ENCODE data around the gene CDKN1C.

The CDKN1C gene

DNA sequence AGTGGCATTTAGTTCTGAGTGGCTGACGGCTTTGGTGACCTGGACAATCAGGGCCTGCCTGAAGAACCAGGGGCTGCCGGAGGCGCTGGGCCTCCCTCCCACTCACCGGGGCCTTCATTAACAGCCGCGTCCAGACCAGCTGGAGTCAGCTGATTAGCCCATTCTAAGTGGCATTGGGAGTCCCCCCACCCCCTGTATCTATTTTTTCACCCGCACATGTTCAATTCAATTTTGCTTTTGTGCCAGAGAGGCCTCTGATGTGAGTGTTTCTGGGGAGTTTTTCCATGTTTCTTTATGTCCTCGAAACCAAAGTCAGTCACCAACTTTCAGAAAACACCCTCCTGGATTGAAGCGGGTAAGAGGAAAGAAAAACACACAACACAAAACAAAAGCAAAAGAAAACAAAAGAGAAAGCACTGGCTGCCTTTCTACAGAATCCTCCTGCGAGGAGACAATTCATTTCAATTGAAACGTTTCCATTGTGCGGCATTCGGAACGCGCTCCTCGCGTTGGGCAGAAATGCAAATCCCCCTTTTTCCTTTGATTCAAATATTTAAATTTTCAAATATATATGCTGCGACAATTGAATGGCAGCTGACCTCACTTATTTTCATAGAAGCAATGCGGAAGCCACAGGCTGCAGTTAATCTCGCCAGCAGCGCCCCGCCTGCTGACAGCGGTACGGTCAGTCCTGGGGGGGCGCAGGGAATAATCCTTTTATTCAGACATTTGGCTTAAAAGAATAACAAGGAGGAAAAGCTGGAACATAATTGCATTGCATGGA is 17.7 kb downstream of the CDKN1C start:
- no peak for DNase-seq

DNA sequence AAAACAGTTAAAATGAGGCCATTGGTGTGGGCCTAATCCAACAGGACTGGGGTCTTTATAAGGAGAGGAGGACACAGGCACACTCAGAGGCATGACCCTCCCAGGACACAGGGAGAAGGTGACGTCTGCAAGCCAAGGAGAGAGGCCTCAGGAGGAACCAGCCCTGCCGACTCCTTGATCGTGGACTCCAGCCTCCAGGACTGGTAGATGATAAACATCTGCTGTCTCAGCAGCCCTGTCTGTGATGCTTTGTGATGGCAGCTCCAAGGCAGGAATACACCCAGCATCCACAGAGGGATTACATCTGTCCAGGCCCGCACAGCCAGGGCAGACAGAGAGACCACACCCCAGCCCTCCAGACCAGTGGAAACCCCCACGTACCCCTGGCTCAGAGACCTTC is 18.4 kb downstream of the CDKN1C start:
- no peak for DNase-seq

DNA sequence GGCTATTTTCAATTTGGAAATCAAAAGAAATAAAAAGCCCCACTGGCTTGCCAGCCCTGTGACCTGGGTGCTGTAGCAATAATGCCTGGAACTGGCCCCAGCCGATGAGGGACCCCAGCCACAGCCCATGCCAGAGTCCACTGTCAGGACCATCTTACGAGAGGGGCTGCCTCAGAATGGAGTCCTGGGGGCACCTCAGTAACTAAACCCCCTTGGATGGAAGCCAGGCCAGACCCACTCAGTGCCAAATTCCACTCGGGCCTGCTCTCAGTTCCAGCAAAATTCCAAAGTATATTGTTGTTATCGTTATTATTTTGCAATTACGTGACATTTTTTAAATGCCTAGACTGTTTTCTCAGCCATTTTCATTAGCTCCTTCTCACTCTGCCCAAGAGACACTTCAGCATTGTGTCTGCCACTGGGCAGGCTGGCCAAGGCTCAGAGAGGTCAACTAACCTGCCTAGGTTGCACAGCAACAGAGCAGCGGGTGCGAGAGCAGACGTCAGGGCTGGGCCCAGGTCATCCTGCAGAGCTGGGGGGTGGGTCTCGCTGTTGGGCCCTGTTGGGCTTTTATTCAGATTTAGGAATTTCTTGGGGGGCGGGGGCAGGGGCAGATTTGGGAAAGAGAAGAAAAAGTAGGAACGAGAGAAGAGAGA is 19.5 kb downstream of the CDKN1C start:
- DNase-seq: no peak

DNA sequence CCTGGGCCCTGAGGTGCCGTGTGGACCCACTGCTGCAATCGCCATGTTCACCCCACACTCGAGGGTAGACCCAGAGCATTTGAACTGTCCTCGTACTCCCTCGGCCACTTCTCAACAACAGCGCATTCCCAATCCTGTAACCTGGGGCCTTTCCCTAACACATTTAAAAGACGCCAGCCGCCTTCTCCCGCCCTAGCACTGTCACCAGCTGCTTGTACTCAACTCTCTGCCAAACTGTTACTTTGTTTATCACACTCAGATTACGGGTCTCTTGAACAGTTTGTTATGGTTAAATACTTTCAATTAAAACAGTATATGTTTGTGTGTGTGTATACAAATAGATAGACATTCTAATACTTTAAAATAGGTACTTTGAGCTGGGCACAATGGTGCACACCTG is 20.7 kb downstream of the CDKN1C start:
- DNase-seq: no peak

DNA sequence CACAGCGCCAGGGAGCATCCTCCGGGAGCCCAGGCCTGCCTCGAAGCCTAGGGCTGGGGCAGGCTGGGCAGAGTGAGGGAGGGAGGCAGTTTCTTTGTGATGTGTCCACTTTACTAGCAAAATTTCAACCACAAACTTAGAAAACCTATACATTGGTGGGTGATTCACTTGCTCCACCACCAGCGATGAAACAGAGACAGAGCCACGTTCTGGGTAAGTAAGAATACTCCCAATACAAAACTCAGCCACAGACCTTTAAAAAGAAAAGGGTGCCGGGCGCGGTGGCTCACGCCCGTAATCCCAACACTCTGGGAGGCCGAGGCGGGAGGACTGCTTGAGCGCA is 22.3 kb downstream of the CDKN1C start:
- DNase-seq: no peak

DNA sequence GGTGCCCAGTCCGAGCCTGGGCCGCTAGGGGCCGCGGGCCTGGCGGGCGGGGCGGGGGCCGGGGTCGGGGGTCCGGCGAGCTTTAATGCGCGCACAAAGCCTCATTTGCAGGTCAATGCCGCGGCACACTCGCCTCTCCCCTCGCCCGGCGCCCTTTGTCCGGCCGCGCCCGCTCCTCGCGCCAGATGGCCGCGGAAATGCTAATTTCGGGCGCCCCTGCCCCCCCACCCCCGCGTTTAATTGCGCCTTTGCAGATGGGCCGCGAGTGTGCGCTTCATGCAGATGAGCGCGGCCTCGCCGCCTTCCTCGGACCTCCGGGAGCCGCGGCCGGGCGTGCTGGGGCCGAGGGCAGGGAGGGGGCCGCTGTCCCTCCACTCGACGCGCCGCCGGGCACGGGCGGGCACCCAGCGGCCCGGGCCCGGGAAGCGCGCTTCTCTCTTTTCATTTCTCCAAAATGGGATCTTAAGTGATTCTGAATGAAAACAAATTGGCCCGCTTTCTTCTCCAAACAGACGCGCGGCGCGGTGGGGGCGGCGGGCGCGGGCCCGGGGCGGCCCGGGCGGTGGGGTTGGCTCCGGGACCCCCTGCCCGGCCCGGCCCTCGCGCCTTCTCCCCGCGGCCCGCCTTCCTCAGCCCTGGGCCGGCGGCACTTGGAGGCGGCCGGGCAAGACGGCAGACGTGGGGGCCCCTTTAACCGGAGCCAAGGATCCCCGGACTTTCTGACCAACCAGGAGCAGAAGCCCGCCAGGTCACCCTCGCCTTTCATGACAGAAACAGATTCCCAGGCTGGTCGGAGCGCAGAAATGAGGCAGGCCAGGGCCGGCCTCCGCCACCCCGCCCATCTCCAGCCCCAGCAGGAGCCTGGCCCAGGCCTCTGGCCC is 22.9 kb downstream of the CDKN1C start:
- no peak for DNase-seq

DNA sequence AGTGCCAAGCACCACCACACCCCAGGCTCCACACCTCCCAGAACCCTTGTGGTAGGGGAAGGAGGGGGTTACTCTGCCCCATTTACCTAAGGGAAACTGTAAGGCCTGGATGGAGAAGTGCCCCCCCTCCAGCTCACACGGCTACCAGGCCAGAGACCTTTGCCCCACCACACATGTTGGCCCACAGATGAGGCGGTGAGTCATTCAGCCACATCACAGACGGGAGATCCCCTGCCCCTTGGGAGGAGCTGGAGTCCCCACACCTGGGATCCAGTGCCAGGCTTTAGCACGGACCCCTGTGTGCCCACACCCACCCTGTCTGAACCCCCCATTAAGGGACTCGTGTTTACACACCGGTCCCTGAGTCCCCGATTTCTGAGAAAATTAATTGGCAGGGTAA is 24.9 kb downstream of the CDKN1C start:
- DNase-seq: peak; percentile 64

DNA sequence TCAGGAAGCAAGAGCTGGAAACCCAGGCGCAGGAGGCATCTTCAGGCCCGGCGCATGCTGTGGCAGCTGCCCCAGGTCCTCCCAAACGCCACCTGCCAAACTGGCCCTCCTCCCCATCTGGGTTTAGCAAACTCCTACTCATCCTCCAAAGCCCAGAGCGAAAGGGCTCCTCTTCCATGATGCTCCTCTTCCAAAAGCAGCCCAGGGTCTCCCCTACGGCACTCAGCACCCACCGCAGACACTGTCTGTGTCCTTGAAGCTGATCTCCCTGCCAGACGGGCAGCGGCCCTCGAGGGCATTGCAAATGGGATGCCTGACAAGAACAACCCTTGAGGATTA is 25.9 kb downstream of the CDKN1C start:
- no peak for DNase-seq

DNA sequence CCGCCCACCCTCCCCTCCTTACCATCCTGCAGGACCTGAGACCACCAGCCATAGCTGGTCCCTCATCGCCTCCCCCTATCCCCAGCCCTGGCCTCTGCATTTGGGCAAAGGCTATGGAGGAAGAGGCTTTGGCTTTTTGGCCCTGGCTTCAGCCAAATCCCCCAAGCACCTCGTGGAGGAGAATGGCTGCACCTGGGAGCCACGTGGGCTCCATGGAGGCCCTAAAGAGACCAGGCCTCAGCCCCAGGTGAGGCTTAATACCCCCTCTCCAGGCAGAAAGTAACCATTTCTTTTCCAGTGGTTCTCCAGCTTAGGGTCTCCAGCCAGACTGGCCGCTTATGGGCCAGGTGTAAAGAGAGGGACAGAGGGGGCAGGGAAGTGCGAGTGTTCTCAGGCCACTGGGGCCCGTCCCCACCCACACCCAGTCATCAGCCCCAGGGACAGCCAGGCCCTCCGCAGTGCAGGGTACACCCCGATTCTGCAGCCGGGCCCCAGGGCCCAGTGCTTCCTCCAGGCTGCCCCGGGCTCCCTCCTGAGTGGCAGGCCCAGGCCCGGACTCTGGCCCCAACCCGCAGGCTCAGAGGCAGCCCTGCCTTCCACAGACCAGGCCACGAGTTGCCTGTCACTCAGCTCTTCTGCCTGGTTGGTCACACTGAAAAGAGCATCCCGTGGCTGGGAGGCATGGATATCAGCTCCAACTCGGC is 26.4 kb downstream of the CDKN1C start:
- DNase-seq: no peak

DNA sequence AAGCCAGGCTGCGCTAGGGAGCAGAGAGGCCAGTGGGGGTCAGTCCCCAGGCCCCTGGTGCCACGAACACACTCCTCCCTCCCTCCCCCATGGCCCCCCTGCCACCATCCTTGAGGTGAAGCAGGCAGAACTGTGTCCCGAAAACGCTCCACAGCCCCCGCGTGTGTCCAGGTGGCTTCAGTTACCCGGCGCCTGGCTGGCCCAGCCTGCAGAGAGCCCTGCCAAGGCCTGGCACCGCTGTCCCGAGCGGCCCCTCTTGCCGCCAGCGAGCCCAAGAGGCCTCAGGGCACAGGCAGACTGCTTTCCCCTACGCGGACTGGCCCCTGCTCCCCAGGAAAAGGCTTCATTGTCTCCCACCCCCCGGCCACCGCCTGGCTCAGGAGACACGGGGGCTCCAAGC is 27.7 kb downstream of the CDKN1C start:
- no peak for DNase-seq

DNA sequence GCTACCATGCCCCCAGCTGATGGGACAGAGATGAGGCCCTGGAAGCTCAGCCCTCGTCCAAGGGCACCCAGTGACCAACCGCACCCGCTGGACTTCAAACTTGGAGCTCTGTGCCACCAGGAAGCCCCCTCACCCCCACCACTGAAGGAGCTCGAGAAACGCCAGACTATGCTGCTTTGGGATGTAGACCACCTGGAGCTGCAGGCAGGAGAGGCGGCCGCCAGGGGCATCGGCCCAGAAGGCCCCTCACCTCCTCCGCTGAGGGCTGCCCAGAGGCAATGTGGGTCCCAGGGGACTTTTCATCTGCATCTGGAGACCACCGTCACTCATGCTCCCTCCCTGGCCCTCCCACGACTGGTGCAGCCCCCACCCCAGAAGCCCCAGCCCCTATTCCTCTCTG is 28.3 kb downstream of the CDKN1C start:
- DNase-seq: no peak

DNA sequence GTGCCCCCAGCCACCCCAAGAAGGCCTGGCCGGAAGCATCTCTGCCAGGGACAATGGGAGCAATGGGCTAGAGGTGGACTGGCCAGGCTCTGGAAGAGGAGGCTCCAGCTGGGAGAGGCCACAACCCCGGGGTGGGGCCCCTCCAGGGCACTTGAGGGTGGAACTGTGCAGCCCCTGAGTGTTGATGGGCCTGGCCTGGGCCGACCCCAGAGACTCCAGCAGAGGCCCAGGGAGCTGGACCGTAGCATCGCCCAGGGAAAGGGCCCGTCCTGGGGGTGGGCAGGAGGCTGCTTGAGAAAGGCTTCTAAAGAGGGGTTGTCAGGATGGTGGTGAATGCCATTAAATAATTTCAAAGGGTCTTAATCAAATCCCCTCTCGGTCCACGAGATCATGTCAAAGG is 30.4 kb downstream of the CDKN1C start:
- no peak for DNase-seq

DNA sequence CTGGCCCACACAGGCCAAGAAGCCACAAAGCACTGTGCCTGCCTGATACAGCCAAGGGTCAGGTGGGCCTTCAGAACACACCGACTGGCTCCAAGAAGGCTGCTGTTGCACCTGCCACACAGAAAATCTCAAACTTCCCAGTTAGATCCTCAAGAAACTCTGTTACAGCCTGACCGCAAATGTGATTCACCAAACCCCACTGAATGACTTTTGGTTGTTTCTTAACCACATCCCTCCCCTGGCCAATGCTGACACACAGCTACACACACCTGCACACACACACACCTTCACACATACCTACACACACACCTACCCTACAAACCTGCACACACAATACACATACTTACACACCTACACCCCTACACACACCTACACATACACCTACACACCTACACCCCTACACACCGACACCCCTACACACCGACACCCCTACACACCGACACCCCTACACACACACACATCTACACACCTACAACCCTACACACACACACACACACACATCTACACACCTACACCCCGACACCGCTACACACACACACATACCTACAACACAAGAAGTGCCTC is 31.5 kb downstream of the CDKN1C start:
- DNase-seq: no peak

DNA sequence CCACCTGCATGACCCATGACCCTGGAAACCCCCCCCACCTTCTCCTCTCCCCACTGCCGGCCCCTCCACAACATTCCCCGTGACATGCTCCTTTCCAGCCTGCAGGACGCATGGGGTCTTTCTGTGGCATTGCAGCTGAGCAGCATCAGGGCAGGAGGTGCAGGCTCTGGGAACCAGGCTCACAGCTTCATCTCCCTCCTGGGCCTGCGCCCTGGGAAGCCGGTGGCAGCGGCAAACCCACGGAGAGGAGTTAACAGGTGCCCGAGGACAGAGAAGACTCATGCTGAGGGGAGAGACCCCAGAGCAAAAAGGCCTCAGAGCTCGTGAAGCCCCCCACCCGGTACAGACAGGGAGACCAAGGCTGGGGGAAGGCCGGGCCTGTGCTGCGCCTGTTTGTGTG is 32.2 kb downstream of the CDKN1C start:
- no peak for DNase-seq

DNA sequence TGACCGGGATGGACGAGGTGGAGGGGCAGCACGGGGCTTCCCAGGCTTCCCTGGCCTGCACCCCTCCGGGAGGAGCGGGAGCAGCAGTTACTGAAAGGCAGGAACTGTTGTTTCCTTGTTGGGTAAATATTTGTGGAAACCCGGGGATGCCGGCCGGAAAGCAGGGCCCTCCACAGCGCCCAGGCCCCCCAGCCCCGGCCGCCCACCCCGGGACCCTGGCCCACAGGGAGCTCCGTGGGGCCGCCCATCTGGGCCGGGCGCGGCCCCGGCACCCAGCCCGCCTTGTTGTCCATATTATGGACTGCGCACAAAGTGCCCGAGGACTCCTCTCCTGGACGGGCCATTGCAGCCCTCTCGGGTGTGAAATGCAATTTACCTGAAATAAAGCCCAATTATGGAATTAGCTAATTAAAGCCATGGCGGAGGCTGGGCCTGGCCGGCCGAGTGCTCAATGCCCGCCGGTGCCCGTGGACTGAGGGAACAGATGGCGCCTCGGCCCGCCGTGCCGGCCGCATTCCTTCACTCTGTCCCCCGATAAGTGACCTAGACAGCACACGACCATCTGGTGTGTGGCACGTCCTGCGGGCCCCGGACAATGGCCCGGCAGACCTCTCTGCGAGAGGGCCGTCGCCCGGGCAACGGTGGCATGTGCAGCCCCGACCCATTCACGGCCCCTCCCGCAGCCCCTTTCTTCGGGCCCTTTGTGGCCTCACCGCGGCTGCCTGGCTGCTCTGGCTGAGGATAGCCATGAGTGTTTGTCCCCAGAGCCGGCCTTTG is 35.4 kb downstream of the CDKN1C start:
- DNase-seq: no peak

DNA sequence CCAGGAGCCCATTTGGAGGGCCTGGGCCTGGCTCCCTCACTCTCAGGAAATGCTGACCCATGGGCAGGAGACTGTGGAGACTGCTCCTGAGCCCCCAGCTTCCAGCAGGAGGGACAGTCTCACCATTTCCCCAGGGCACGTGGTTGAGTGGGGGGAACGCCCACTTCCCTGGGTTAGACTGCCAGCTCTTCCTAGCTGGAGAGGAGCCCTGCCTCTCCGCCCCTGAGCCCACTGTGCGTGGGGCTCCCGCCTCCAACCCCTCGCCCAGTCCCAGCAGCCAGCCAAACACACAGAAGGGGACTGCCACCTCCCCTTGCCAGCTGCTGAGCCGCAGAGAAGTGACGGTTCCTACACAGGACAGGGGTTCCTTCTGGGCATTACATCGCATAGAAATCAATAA is 37.1 kb downstream of the CDKN1C start:
- DNase-seq: no peak

DNA sequence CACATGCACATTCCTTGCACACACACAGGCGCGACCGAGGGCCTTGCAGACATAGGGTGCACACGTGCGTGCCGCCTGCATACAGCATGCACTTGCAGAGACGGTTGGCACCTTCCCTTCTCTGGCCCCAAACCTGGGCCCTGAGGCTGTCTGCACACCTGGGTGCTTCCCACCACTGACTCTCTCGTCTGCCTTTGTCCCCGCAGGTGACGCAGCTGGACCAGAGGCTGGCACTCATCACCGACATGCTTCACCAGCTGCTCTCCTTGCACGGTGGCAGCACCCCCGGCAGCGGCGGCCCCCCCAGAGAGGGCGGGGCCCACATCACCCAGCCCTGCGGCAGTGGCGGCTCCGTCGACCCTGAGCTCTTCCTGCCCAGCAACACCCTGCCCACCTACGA is 38.0 kb downstream of the CDKN1C start:
- DNase-seq: no peak

DNA sequence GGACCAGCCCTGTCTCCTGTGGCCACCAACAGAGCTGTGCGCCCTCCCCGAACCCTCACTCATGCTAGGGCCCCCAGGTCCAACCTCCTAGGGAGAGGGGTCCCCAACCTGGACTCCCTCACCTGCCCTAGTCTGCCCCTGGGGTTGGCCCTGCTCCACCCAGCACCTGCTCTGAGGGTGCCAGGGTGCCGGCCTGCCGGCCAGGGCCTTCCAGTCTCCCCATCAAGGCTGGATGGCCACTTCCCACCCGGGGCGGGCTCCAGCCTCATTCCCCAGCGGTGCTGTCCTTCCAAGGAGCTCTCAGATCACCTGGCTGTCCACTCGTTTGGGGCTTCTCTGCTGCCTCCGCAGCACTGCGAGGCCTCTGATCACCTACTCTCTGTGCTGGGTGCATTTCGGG is 39.1 kb downstream of the CDKN1C start:
- DNase-seq: no peak

DNA sequence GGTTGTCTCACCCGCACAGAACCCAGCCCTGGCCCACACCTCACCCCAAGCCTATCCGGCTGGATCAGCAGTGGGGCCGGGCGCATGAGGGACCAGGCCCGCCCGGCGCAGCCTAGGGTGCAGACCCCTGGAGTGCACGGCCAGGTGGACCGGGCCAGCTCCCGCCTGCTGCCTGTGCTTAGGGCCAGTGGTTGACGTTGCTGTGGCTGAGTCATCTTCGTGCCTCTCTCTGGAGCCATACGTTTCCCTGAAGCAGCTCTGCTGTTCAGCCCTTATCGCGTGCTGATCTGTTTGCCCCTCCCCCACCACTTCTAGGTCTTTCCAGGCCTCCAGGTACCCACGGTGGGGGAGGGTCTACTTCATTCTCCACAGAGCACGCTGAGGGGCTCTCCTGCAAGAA is 39.5 kb downstream of the CDKN1C start:
- no peak for DNase-seq

DNA sequence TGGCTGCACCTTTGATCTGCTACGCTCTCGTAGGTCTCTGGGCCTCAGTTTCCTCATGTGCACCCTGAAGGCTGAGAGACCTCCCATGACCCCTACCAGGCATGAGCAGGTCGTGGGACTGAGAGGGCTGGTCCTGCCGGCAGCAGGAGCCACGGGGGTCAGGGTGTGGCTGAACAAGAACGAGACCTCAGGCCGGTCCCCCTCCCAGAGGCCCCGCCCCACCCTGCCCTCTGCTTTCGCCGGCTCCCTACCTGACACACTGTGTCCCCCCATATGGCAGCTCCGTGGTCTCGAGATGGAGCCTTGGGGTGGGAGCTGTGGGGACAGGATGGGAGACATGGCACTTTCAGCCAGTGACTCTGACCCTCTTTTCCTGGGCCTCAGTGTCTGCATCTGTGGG is 40.6 kb downstream of the CDKN1C start:
- no peak for DNase-seq

DNA sequence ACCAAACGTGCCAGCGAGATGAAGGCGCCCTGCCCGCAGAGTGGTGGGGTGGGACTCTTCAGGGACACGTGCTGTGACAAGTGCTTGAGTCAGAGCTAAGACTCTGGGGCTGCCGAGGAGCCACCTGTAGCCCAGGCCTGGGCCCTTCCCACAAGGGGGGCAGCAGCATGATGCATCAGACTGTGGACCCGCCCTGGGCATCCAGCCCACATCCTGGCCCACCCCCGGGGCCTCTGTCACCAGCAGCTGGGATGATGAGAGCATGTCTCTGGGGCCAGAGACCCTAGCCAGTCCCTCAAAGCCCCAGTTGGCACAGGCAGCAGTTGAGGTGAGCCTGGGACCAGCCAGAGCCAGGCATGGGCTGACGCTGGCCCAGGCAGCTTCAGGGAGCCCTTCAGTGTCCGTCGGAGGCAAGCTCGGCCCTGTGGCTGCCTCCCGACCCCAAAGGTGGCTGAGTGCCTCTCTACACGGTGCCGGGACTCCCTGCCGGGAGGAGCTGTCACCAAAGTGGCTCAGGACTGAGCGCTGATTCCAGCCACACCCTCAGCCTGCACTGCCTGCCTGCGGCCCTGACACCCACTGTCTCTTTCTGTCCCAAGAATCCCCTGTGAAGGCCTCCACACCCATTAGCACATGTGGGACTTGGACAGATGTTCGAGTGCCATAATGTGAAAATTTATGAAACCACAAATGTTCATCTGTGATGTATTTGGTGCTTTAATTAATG is 41.3 kb downstream of the CDKN1C start:
- DNase-seq: no peak

DNA sequence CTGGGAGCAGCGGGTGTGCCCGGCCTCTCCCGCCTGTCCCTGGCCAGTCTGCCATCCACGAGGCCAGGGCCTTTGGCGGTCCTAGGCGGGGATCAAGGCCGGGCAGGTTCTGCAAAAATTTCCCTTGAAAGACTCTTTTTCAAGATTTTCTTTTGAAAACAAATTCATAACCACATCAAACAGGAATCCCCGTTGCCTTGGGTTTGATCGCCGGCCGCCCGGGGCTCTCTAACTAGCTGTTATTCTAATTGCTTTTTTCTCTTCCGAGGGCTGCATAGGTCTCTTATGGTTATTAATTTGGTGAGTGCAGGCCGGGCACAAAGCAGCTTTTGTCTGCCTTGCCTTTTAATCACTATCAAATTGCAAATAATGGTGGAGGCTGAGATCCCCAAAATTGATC is 42.0 kb downstream of the CDKN1C start:
- no peak for DNase-seq
